ENCODE results near the gene UGT2B17.
"Not testable (repeated sequence)": the region's sequence is repeated elsewhere in the genome, so short reads cannot be mapped to it uniquely, and the experiment has no call there.

The UGT2B17 gene

DNA sequence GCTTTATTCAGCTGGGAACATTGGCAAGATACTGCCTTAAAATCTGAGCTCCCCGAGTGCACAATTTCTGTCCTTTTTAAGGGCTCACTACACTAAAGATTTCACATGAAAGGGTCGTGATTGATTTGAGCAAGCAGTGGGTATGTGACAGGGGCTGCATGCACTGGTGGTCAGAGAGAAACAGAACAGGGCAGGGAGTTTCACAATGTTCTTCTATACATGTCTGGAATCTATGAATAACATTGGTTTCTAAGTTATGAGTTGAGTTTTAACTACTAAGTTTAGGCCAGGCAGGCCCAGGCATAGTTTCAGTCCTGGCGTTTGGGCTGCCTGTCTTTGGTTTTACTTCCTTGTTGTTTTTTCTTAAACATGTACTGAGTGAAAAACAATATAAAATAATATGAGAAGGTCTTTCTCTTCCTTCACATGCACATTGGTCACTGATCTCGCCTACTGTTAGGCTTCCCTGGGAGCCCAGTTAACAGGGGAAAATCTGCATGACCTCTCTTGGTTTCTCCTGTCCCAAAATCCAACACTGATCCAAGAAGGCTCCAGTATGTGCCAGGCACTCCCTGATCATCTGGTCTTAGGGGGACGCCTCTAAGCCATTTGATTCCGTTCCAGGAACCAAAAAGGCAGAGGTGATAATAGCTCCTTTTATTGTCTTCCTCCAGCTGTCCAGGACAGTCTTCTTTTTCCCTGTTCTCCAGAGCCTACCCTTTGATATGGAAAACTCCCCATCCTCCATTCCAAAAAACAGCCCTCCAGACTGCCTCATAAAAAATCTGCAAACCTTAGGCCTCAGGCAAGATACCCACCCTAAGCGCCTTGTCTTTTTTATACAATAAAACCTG is at the start of gene UGT2B17:
Gene UGT2B17, minus strand, starts transcription at position 51 of the 854 bp plus-strand sequence. CDS start 7,838 bp downstream, outside the sequence.
- no peak for DNase-seq

DNA sequence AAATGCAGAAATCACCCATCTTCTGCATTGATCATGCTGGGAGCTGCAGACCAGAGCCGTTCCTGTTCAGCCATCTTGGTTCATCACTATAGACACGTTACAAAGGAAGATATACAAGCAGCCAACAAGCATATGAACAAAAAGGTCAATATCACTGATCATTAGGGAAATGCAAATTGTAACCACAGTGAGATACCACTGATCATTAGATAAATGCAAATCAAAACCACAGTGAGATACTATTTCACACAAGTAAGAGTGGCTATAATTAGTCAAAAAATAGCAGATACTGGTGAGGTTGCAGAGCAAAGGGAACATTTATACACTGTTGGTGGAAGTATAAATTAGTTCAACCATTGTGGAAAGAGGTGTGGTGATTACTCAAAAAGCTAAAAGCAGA is 46.6 kb upstream of the UGT2B17 start:
- not testable (repeated sequence) for DNase-seq

DNA sequence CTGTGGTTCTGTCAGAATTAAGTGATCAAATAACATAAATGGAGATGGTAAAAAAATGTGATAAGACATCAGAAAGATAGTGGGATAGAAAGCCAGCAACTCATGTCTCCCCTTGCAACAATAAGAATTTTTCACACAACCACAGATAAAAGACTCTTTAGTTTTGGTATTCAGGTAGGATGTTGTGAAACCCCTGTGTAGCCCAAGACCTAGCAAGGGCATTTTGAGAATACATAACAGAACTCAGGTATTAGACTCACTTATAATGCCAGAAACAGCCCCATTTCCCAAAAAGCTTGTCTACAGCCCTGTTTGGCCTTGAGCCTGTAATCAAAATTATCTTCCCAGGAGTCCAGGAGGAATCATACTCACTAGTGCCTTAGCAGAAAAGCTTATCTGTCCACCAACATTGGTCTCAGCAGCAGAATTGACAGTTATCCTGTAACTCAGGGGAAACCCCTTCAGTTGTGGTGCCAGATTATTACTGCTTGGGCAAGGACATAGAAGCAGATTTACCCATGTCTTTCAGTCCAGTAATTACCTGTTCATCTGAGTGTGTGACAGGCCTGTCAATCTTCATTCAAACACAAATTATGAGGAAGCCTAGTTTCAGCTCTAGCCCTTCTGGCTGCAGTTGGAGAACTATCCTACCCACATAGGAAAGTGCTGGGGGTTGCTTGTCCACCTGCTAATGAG is 41.0 kb upstream of the UGT2B17 start:
- DNase-seq, result no peak

DNA sequence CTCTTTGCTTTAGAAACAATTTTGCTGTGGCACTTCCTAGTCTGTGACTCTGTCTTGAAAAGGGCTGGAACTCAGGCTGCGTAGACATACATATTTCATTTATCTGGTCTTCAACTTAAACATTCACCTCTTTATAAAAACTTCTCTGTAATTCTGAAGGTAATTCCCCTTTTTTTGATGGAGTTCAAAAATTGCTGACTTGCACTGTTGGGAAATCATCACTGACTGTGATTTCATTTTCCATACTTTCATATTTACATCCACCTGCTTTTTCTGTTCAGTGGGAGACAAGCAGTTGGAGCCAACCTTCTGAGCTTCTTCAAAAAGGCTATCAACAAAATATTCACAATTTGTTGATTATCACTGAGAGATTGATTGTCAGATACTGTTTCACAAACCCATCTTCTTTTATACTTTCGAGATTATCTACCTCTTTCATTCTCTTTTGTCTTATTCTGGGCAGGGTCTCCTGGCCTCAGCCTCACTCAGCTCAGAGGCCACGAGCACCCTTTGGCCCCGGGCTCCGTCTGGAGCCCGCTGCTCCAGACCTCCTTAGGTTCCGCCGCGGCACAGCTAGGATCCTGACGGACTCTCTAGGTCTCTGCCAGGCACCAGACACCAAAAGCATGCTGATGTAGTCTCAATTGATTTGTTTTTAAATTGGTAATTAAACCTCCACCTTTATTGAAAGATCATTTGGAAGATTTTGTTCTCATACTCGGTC is 39.7 kb upstream of the UGT2B17 start:
- DNase-seq, result no peak

DNA sequence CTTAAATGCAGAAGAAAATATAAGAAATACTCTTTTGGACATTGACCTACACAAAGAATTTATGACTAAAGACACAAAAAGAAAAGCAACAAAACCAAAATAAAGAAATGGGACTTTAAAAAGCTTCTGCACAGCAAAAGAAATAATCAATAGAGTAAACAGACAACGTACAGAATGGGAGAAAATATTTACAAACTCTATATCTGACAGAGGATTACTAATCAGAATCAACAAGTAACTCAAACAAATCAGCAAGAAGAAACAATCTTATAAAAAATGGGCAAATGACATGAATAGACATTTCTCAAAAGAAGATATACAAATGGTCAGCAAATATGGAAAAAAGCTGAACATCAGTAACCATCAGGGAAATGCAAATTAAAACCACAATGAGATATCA is 37.6 kb upstream of the UGT2B17 start:
- DNase-seq, result no peak

DNA sequence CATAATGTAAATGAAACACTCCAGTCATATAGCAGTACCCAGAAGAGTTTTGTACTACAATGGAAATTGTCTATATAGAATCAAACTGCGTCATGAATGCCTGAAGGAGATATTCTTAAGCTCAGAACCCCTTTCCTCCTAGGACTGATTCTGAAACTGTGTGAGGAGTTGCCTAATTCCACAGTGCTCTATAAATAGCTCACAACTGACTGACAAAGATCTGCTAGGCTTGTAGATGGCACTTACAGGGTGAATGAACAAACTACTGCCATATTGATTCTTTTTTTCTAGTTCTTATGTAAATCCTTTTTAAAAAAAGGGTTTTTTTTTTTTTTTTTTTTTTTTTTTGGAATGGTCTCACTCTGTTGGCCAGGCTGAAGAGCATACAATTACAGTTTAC is 30.1 kb upstream of the UGT2B17 start:
- no peak for DNase-seq

DNA sequence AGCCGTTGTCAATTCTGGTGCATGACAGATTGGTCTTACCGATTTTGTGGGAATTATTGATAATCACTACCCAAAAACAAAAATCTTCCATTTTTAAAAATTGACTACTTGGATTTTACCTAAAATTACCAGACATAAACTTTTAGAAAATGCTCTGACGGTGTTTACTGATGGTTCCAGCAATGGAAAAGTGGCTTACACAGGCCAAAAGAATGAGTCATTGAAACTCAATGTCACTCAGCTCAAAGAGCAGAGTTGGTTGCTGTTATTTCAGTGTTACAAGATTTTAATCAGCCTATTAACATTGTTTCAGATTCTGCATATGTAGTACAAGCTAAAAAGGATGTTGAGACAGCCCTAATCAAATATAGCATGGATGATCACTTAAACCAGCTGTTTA is 23.0 kb upstream of the UGT2B17 start:
- no peak for DNase-seq

DNA sequence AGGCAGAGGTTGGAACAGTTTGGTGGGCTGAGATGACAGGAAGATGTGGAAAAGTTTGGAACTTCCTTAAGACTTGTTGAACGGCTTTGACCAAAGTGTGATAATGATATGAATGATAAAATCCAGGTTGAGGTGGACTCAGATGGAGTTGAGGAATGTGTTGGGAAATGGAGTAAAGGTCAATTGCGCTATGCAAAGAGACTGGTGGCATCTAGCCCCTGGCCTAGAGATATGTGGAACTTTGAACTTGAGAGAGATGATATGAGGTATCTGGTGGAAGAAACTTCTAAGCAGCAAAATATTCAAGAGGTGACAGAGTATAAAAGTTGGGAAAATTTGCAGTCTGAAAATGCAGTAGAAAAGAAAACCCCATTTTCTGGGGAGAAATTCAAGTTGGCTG is 21.4 kb upstream of the UGT2B17 start:
- no peak for DNase-seq

DNA sequence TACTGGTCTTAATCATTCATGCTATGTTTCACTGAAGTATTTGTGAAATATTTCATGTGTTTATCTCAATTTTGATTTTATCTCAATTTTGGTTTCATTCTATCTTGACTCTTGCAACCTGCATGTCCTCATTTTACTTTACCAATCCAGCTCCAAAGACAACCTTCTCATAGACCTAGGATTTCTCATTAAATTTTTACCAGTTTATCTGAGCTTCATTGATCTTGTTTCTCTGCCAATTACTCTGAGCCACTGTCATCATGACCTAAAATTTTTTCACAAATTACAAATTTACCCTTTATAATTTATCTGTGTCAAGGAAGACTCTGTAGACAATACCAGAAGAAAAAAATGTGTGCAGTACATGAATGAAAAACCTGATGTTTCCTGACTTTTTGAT is 18.6 kb upstream of the UGT2B17 start:
- DNase-seq, result no peak

DNA sequence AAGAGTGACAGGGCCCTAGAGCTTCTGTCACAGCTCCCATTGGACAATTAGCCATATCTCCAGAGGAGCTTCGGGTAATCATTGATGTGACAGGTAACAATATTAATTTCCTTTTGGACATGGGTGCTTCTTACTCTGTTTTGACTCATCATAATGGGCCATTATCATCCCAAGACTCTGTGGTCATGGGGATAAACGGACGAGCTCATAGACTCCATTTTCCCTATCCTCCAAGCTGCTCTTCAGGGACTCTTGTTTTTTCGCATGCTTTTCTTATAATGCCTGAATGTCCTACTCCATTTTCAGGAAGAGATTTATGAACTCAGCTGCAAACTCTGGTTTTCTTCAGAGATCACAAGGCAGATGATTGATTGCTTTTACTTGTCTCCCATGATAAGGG is 17.0 kb upstream of the UGT2B17 start:
- no peak for DNase-seq

DNA sequence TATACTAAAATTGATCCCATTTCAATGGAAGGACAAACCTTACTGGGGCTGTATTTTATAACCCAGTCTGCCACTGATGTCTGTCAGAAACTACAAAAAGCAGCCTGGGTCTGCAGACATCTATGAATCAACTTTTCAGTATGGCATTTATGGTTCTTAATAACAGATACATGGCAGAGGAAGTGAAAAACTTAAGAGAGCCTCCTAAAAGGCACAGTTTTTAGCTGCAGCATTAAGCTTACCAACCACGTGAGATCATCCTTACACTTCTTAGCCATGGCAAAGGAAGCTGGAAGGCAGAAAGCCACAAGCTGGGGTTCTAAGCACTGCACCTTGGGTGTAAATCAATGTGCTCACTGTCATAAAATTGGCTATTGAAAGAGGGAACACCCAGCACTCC is 16.6 kb upstream of the UGT2B17 start:
- DNase-seq, result no peak

DNA sequence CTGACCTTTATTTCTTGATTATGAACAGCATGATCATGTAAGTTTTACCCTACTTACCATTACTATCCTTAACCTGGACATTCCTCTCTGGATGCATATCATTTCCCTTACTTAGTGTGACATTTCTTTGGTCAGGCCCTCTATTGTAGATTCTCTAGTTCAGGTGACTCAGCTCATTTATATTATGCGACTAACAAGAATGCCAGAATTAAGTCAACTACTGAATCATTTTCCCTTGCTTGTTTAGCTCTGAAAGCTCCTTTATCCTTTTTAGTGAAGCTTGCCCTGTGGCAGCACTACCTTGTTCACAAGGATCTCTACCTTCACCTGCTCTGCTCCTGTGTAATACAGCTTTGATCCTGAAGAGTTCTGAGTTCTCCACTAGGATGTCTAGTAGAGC is 15.1 kb upstream of the UGT2B17 start:
- DNase-seq, result no peak

DNA sequence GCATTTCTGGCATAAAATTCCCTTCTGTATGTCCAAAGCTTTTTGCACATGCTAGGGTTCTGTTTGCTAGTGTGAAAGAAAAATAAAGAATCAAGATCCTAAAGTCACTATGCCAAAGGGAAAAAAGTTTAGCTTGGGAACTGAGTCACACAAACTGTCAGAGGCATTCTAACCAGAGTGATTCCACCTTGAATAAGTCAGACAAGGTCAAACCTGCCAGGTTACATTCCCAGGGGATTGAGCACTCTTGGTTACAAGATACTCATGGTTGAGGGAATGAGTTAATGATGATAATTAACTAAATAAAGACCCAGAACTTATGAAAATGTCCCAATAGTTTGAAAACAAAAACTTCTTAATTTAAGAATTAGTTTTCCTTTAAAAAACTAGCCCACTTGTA is 13.7 kb upstream of the UGT2B17 start:
- DNase-seq, result no peak

DNA sequence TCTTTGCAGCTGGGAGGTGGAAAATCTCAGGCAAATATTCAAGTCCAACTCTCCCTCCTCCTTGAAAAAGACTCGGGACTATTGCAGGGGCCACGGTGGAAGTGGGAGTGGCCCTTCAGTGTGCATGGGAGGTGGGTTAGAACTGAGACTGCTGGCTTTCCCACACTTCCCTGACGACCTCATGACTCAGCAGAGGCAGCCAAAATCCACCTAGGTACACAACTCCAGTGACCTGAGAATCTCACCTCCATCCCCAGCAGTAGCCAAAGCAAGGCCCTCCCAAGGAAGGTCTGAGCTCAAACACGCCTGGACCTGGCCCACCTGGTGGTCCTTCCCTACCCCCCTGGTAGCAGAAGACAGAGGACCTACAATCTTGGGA is 6.2 kb upstream of the UGT2B17 start:
- no peak for DNase-seq

DNA sequence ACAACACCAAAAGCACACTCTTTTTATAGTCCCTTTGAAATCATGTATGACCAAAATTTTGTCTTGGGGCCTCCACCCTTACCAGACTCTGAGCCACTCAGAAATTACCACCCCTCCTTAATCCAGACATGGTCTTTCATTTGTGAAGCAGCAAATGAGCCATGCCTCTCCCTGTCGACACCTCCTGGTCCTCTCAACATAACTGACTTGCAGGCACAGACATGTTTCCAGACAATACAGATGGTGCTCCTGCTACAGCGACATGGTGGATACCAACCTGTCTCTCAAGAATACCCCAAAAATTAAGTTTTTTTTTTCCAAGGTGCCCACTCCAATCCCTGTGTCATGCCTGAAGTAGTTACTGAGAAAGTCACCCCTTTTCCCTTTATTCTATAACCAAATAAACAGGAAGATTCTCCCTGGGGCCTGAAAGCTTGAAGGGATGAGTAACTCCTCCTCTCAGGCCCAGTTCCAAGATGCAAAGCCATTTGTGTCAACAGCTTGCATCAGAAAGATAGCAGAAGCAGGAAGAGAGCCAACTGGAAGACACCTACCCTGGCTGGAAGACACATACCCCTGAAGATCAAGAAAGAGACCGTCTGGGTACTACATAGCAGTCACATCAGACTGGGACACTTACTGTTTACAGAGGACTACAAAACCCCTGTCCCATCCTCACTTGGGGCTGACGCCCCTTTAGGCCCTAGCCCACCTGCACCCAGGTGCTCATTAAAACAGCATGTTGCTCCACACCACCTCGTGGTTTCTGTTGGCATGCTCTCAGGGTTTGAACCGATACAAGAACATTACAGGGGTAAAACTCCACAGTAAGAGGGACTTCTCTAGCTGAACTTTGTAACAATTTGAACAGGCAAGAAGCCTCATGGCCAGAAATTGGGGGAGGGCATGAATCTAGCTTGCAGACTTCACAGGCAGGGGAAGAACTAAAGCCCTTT is 5.5 kb upstream of the UGT2B17 start:
- no peak for DNase-seq

DNA sequence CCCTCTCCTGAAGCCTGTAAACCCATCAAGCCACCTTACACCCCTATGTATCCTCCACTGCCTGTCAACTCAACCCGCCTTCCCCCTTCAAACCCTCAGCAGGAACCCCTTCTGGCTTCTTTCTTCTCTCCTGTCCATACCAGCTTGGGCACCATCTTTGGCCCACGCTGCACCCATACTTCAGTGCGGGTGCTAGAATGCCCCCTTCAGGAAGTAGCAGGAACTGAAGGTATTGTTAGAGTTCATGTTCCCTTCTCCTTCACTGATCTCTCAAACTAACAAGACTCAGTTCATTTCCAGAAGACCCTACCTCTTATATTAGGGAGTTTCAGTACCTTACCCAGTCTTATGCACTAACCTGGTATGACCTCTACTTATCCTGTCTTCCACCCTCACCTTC is 1.5 kb upstream of the UGT2B17 start:
- no peak for DNase-seq

DNA sequence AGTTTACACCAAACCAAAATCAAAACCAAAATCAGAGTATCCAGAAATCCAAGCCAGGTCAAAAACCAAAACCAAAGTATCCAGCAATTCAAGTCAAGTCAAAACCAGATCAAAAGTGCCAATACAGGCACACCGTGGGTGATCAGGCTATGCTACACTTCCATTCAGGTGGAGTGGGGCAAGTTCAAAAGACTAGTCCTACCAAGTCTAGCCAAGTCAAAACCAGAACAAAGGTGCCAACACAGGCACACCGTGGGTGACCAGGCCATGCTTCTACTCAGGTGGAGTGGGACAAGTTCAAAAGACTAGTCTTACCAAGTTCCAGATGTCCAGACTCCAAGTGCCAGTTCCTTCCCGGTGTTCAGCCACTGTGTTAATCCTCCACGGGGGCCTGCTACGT is 486 bp downstream of the UGT2B17 start:
- DNase-seq, result not testable (repeated sequence)

DNA sequence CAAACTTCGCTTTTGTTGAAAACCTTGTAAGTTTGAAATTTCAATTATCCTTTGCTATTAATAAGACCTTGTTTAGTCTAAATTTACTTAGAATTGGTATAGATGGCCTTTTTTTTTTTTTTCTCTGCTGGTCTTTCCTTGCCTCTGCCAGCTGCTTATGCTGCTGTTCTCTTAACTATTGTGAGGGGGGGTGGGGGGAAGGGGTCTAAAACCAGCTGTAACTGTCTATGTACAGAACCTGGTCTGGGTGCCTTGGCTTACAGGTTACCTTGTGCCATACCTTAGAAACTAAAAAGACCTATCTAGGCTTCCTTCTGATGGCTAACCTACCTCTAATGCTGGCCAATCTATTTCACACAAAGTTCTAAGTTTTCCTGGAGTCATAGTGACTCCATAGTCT is 1.0 kb downstream of the UGT2B17 start:
- no peak for DNase-seq

DNA sequence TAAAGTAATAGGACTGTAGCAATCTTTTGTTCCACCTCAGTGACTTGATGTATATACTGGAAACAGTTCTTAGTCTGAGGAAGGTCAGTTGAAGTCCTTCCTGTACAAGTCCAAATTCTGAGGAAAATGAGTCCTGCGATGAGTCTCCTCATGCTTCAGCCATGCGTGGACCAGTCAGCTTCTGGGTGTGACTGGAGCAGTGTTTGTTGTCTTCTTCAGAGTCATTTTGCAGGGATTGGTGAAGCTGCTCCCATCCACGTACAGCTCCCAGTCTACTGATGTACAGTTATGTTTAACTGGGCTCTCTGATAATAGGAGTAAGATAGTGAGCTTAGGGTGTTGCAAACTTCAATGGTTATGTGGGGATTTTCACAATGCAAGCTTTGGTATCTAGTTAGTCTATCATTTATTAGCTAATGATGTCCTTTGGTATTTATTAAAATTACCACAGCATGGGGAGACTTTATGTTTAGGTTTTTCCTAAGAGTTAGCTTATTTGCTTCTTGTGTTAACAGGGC is 3.4 kb downstream of the UGT2B17 start:
- DNase-seq, result no peak

DNA sequence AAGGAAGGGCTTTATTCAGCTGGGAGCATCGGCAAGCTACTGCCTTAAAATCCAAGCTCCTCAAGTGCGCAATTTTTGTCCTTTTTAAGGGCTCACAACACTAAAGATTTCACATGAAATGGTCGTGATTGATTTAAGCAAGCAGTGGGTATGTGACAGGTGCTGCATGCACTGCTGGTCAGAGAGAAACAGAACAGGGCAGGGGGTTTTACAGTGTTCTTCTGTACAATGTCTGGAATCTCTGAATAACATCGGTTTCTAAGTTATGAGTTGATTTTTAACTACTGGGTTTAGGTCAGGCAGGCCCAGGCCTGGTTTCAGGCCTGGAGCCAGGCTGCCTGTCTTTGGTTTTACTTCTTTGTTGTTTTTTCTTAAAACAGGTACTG is 6.0 kb downstream of the UGT2B17 start:
- no peak for DNase-seq

DNA sequence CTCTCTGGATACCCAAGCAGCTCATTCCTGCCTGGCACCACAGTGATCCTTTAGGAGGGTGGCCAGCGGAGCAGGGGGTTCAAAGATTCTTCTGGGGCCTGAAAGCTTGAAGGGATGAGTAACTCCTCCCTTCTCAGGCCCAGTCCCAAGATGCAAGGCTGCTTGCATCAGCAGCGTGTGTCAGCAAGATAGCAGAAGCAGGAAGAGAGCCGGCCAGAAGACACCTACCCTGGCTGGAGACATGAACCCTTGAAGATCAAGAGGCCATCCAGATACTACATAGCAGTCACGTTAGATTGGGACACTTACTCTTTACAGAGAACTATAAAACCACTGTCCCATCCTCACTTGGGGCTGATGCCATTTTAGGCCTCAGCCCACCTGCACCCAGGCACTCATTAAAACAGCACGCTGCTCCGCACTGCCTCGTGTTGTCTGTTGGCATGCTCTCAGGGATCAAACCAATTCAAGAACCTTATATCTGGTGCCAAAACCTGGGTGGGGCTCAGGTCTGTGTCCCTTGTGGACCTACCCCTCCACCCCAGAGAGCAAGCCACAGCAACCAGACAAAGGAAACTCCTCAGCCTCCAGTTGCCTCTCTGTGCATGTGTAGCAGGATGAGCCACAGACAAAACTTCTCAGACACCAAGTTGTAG is 6.5 kb downstream of the UGT2B17 start:
- no peak for DNase-seq

DNA sequence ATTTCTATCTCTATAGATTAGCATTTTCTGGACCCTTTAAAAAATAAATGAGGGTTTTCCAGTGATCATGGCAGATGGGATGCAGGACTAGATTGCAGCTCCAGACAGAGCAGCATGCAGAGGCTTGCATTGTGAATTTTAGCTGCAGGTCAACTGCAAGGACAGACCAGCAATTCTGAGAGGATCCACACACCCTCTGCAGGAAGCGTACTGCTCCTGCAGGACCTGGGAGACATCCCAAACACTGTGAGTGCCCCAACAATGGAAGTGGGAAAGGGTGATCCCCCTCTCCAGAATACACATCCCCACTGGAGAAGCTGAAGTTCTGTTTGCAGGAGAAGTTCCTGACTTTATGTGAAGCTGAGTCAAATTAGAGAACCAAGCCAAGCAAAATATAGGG is 7.1 kb downstream of the UGT2B17 start:
- not testable (repeated sequence) for DNase-seq
